ENCODE data around the gene MYO15A. TPM values are rescaled to one million over a fixed set of nuclear protein-coding genes. Genes with fewer than 3 reads are reported as not detected.

The MYO15A gene
- total RNA-seq, 1 experiment from 2014 or later = 3.5 TPM

GRCh38 chr17:18070861-18071340, 37.7 kb upstream of the MYO15A start:
- H3K9me2 ChIP-seq (ENCODE audit: insufficient read depth) = no peaks in the 10 kb centered on the region
- H3K27ac ChIP-seq = no peak overlapping the region
- no peak overlapping the region for H3K4me2 ChIP-seq
- TF ChIP-seq, protein P1, sequence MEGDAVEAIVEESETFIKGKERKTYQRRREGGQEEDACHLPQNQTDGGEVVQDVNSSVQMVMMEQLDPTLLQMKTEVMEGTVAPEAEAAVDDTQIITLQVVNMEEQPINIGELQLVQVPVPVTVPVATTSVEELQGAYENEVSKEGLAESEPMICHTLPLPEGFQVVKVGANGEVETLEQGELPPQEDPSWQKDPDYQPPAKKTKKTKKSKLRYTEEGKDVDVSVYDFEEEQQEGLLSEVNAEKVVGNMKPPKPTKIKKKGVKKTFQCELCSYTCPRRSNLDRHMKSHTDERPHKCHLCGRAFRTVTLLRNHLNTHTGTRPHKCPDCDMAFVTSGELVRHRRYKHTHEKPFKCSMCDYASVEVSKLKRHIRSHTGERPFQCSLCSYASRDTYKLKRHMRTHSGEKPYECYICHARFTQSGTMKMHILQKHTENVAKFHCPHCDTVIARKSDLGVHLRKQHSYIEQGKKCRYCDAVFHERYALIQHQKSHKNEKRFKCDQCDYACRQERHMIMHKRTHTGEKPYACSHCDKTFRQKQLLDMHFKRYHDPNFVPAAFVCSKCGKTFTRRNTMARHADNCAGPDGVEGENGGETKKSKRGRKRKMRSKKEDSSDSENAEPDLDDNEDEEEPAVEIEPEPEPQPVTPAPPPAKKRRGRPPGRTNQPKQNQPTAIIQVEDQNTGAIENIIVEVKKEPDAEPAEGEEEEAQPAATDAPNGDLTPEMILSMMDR (conservative IDR thresholded peaks at IDR 0.05) = no peak
- TF ChIP-seq EZH2 (IDR thresholded peaks at IDR 0.05; ENCODE audit: low read depth) = no peak
- peaks cover 24% of the 10 kb centered on the region for H3F3A ChIP-seq (ENCODE audit: insufficient read depth, low read depth)
- BruUV-seq (replicated peaks) = no TSS peak
- peaks cover 11% of the 10 kb centered on the region for H3K4me1 ChIP-seq (replicated peaks; ENCODE audit: insufficient read depth)
- H3K9me3 ChIP-seq (ENCODE audit: insufficient read depth, low read depth) = no peaks in the 10 kb centered on the region
- no peak overlapping the region for H3K4me3 ChIP-seq
- H3K36me3 ChIP-seq (ENCODE audit: low read depth) = no peaks in the 10 kb centered on the region
- intact Hi-C loops (cut with micrococcal nuclease; ENCODE audit: unreplicated experiment) = no loop called here
- POLR2A ChIA-PET (ENCODE audit: unreplicated experiment) = interaction anchor here (0.5 kb wide), 1 partner anchor 22 kb away, joined by 4 read pairs; no protein-coding TSS in a partner anchor
- H2AFZ ChIP-seq = no peak overlapping the region
- H3K79me2 ChIP-seq (ENCODE audit: low read depth) = no peaks in the 10 kb centered on the region
- no peak for DNase-seq
- CTCF ChIA-PET = no interaction called here
- H4K20me1 ChIP-seq (ENCODE audit: insufficient read depth) = no peaks in the 10 kb centered on the region
- no peaks in the 10 kb centered on the region for H3K27me3 ChIP-seq (ENCODE audit: insufficient read depth, low read depth)

GRCh38 chr17:18071751-18072150, 36.8 kb upstream of the MYO15A start:
- Histone ChIP-seq H3K4me1 (replicated peaks; ENCODE audit: insufficient read depth) (peaks cover 11% of the 10 kb centered on the region), H3K4me2 (no peak overlapping the region), H3K9me3 (ENCODE audit: insufficient read depth, low read depth) (no peaks in the 10 kb centered on the region), H3K79me2 (ENCODE audit: low read depth) (no peaks in the 10 kb centered on the region), H3K9me2 (ENCODE audit: insufficient read depth) (no peaks in the 10 kb centered on the region), H3K36me3 (ENCODE audit: low read depth) (no peaks in the 10 kb centered on the region), H3K27me3 (ENCODE audit: insufficient read depth, low read depth) (no peaks in the 10 kb centered on the region), H2AFZ (no peak overlapping the region), H4K20me1 (ENCODE audit: insufficient read depth) (no peaks in the 10 kb centered on the region), H3K4me3 (no peak overlapping the region), H3K27ac (no peak overlapping the region), H3F3A (ENCODE audit: insufficient read depth, low read depth) (peaks cover 20% of the 10 kb centered on the region; the same call in 1 of the 2 replicates)
- no peak for TF ChIP-seq EZH2 (IDR thresholded peaks at IDR 0.05; ENCODE audit: low read depth)
- TF ChIP-seq, protein P1 (conservative IDR thresholded peaks at IDR 0.05) = no peak
- intact Hi-C loops (cut with micrococcal nuclease; ENCODE audit: unreplicated experiment) = no loop called here
- CTCF ChIA-PET = no interaction called here
- POLR2A ChIA-PET (ENCODE audit: unreplicated experiment) = no interaction called here
- DNase-seq = no peak
- BruUV-seq (replicated peaks) = no TSS peak

DNA sequence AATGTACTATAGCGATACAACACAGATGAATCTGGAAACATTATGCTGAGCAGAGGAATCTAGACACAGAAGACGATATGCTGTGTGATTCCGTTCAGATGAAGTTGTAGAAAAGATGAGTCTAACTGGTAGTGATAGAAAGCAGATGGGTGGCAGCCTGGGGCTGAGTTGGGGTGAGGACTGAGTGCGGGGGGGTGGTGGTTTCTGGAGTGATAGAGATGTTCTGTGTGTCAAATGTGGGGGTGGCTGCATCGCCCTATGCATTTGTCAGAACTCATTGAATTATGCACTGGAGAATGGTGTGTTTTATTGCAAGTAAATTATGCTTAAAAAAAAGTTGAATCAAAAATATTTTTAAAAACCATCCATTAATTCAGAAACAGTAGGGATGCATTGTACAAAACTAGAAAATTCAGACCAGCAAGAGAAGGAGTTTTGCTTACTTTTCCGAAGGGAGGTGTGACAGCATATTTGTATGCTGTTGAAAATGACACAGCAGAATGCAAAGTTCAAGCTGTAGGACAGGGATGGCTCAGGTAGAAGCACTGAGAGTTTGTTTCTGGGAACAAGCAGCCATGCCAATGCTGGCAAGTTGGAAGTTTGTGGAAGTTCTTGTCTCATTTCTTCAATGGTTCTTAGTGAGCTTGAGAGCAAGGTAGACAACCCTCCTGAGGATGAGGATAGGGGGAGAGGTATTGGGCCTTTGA, 33.8 kb upstream of the MYO15A start:
- CTCF ChIA-PET = interaction anchor here (0.5 to 0.6 kb wide), 2 partner anchors 52 to 445 kb away, joined by 3 to 9 read pairs; no protein-coding TSS in a partner anchor
- DNase-seq = no peak
- no peaks in the 10 kb centered on the region for H3K9me3 ChIP-seq (ENCODE audit: insufficient read depth, low read depth)
- no peak overlapping the region for H3K4me2 ChIP-seq
- no peaks in the 10 kb centered on the region for H3K4me1 ChIP-seq (replicated peaks; ENCODE audit: insufficient read depth)
- BruUV-seq (replicated peaks) = no TSS peak
- TF ChIP-seq, protein P1 (conservative IDR thresholded peaks at IDR 0.05) = no peak
- TF ChIP-seq EZH2 (IDR thresholded peaks at IDR 0.05; ENCODE audit: low read depth) = no peak
- no peaks in the 10 kb centered on the region for H3K79me2 ChIP-seq (ENCODE audit: low read depth)
- H2AFZ ChIP-seq = no peak overlapping the region
- H3K27ac ChIP-seq = no peak overlapping the region
- no peaks in the 10 kb centered on the region for H3K27me3 ChIP-seq (ENCODE audit: insufficient read depth, low read depth)
- POLR2A ChIA-PET (ENCODE audit: unreplicated experiment) = interaction anchor here (0.6 kb wide), 1 partner anchor 1010 kb away, joined by 8 read pairs; no protein-coding TSS in a partner anchor
- no peaks in the 10 kb centered on the region for H3K36me3 ChIP-seq (ENCODE audit: low read depth)
- H3K9me2 ChIP-seq (ENCODE audit: insufficient read depth) = no peaks in the 10 kb centered on the region
- H3K4me3 ChIP-seq = no peak overlapping the region
- H3F3A ChIP-seq (ENCODE audit: insufficient read depth, low read depth) = peaks cover 11% of the 10 kb centered on the region; the same call in 1 of the 2 replicates
- no peaks in the 10 kb centered on the region for H4K20me1 ChIP-seq (ENCODE audit: insufficient read depth)
- intact Hi-C loops (cut with micrococcal nuclease; ENCODE audit: unreplicated experiment) = no loop called here

All from PC-9 (cell line).